HepG2 (cell line): ENCODE measurements around the gene NOL4L. TPM values are rescaled to one million over a fixed set of nuclear protein-coding genes. Genes with fewer than 3 reads are reported as not detected.
A peak's percentile ranks its signal among the peaks of the same experiment; 100 is the strongest.

Source experiments
- ATAC-seq: fragments of 200-7000 bp; cut with Tn5 transposase; 3 replicates; pipeline ENCODE4 v1.9.1; 2020; ENCODE audit warnings: mild to moderate bottlenecking, moderate library complexity
- BruUV-seq: library from RNA; stranded (reverse); fragments of 400-500 nt; replicated peaks from 2 replicates; lab custom pipeline; 2021; lab: Mats Ljungman, UMichigan
- CTCF ChIA-PET: fragments of 300-600 bp; formaldehyde crosslinking; extraction: SDS; loops from one replicate; lab custom pipeline; 2021; ENCODE audit warnings: low total read pairs, inconsistent platforms, low intra/inter-chr PET ratio; lab: Yijun Ruan, JAX
- POLR2A ChIA-PET: fragments of 350-600 bp; sonication (Branson Sonifier 250); formaldehyde crosslinking; loops from one replicate; lab custom pipeline; 2020; ENCODE audit warnings: antibody characterized with exemption, inconsistent platforms; lab: Yijun Ruan, JAX
- DNase-seq: peaks from one replicate; pipeline ENCODE4 v3.0.0-alpha.2; 2015; ENCODE audit warnings: low spot score
- FAIRE-seq: peaks from 3 replicates; lab custom pipeline; 2011; peaks lifted over from hg19 to GRCh38; lab: Jason Lieb, UNC
- H2AFZ ChIP-seq: one replicate; pipeline ENCODE4 v1.6.1; 2011; ENCODE audit warnings: low read length, inconsistent platforms
- H3K27ac ChIP-seq: fragments of 300-600 bp; 3 replicates; pipeline ENCODE4 v1.8.0; 2011; ENCODE audit warnings: mixed run types, mild to moderate bottlenecking, mixed read lengths, low read length, inconsistent platforms; ENCODE audit not compliant: insufficient read depth; ENCODE audit errors: extremely low read length
- H3K27me3 ChIP-seq, 2 experiments: fragments of 200-600 bp in 1 of 2; 2 replicates in 1 of 2; 3 replicates in 1 of 2; pipeline versions ENCODE4 v1.6.0 to v1.8.0; 2011; ENCODE audit warnings: low read length in 2 of 2, mild to moderate bottlenecking in 2 of 2, moderate library complexity in 2 of 2, inconsistent platforms in 1 of 2; ENCODE audit not compliant: insufficient read depth in 2 of 2, control insufficient read depth in 1 of 2
- H3K36me3 ChIP-seq, 2 experiments: fragments of 200-600 bp in 1 of 2; replicated peaks in 1 of 2; 2 replicates in 1 of 2; 3 replicates in 1 of 2; pipeline versions ENCODE4 v1.5.1 to v1.8.0; 2011; ENCODE audit warnings: low read length in 2 of 2, inconsistent platforms in 1 of 2; ENCODE audit not compliant: insufficient read depth in 2 of 2, control insufficient read depth in 1 of 2
- H3K4me1 ChIP-seq: 2 replicates; pipeline ENCODE4 v1.5.1; 2012; ENCODE audit warnings: low read length, inconsistent platforms; ENCODE audit not compliant: insufficient read depth
- H3K4me2 ChIP-seq: 2 replicates; pipeline ENCODE4 v1.6.0; 2011; ENCODE audit warnings: low read depth, low read length, inconsistent platforms
- H3K4me3 ChIP-seq, 3 experiments: fragments of 200-600 bp in 1 of 3; sonication (generic), shearing (Covaris generic) in 1 of 3; replicated peaks in 1 of 3; 2 replicates each; pipeline ENCODE4 v1.5.1; 2011 to 2016; ENCODE audit warnings: low read length in 3 of 3, inconsistent platforms in 2 of 3, low read depth in 2 of 3, mild to moderate bottlenecking in 2 of 3, control low read depth in 1 of 3, mixed read lengths in 1 of 3; ENCODE audit not compliant: insufficient read depth in 1 of 3
- H3K79me2 ChIP-seq: one replicate; pipeline ENCODE4 v1.6.1; 2011; ENCODE audit warnings: low read length, inconsistent platforms; ENCODE audit not compliant: insufficient read depth
- H3K9ac ChIP-seq: 2 replicates; pipeline ENCODE4 v1.6.0; 2011; ENCODE audit warnings: mild to moderate bottlenecking, low read depth, low read length, inconsistent platforms; ENCODE audit not compliant: insufficient read depth
- H3K9me3 ChIP-seq: 2 replicates; pipeline ENCODE4 v1.5.1; 2012; ENCODE audit warnings: mild to moderate bottlenecking, low read length
- H4K20me1 ChIP-seq: 2 replicates; pipeline ENCODE4 v1.6.0; 2011; ENCODE audit warnings: inconsistent platforms, mild to moderate bottlenecking, low read length, moderate library complexity; ENCODE audit not compliant: insufficient read depth
- BRD4 ChIP-seq: sonication (generic); formaldehyde crosslinking; IDR thresholded peaks from 2 replicates; pipeline ENCODE4 v1.4.0; 2020; ENCODE audit warnings: missing genetic modification reagents
- ETV5 ChIP-seq: IDR thresholded peaks from 2 replicates; pipeline ENCODE4 v1.6.1; 2018; ENCODE audit warnings: missing biosample characterization, missing genetic modification reagents, inconsistent platforms, borderline replicate concordance
- MXD4 ChIP-seq: IDR thresholded peaks from 2 replicates; pipeline ENCODE4 v1.6.1; 2016; ENCODE audit warnings: mild to moderate bottlenecking, missing biosample characterization, missing genetic modification reagents
- NFE2L1 ChIP-seq: sonication (generic); formaldehyde crosslinking; IDR thresholded peaks from 2 replicates; pipeline ENCODE4 v1.4.0; 2020; ENCODE audit warnings: missing genetic modification reagents, mild to moderate bottlenecking, borderline replicate concordance
- NONO ChIP-seq, 2 experiments: fragments of 450-650 bp in 1 of 2; sonication (generic) in 1 of 2; formaldehyde crosslinking in 1 of 2; IDR thresholded peaks in 1 of 2; conservative IDR thresholded peaks in 1 of 2; 2 replicates each; pipeline versions ENCODE4 v1.6.1 to v1.8.0; 2017 to 2022; ENCODE audit warnings: mild to moderate bottlenecking in 1 of 2, missing genetic modification reagents in 1 of 2, moderate library complexity in 1 of 2
- REPIN1 ChIP-seq: sonication (generic); formaldehyde crosslinking; IDR thresholded peaks from 2 replicates; pipeline ENCODE4 v1.8.0; 2022; ENCODE audit warnings: missing genetic modification reagents, low read depth, mild to moderate bottlenecking, borderline replicate concordance
- ZC3H13 ChIP-seq: sonication (generic); formaldehyde crosslinking; IDR thresholded peaks from 2 replicates; pipeline ENCODE4 v1.8.1; 2023; ENCODE audit warnings: mild to moderate bottlenecking, missing genetic modification reagents, moderate library complexity
- ZMYM2 ChIP-seq: sonication (generic); formaldehyde crosslinking; IDR thresholded peaks from 2 replicates; pipeline ENCODE4 v1.8.0; 2022; ENCODE audit warnings: mild to moderate bottlenecking, missing genetic modification reagents
- ZMYM3 ChIP-seq: sonication (generic); formaldehyde crosslinking; IDR thresholded peaks from 2 replicates; pipeline ENCODE4 v1.5.1; 2020; ENCODE audit warnings: mild to moderate bottlenecking, missing genetic modification reagents
- ZNF207 ChIP-seq: fragments of 450-650 bp; IDR thresholded peaks from 2 replicates; pipeline ENCODE4 v1.6.1; 2016; ENCODE audit warnings: antibody characterized with exemption, borderline replicate concordance
- ZNF549 ChIP-seq: sonication (generic); formaldehyde crosslinking; IDR thresholded peaks from 2 replicates; pipeline ENCODE4 v1.5.0; 2020; ENCODE audit warnings: missing genetic modification reagents
- ZNF710 ChIP-seq: sonication (generic); formaldehyde crosslinking; IDR thresholded peaks from 2 replicates; pipeline ENCODE4 v1.5.0; 2020; ENCODE audit warnings: mild to moderate bottlenecking, missing genetic modification reagents, borderline replicate concordance
- ZNF841 ChIP-seq: sonication (generic); formaldehyde crosslinking; IDR thresholded peaks from 2 replicates; pipeline ENCODE4 v1.8.1; 2023; ENCODE audit warnings: missing genetic modification reagents, borderline replicate concordance
- WGBS: methylation state at CpG from one replicate; pipeline ENCODE4 v1.1.6; 2017; ENCODE audit warnings: low lambda C conversion rate; 5-methylcytosine and 5-hydroxymethylcytosine counted together
- in situ Hi-C: cut with HindIII; loops from 2 replicates; pipeline ENCODE4 v1.10.0; 2017; ENCODE audit warnings: low pct_unique_long_range_greater_than_20kb; ENCODE audit not compliant: extremely low pct_ligation_motif_present
- intact Hi-C: fragments of 100-400 bp; cut with micrococcal nuclease; formaldehyde crosslinking; loops from one replicate; pipeline ENCODE4 v1.10.0; 2022; ENCODE audit not compliant: unreplicated experiment
- polyA plus RNA-seq, 8 experiments: library from polyadenylated mRNA; depleted of rRNA in 3 of 8; stranded (reverse) in 7 of 8; unstranded in 1 of 8; fragments of >200 nt; fragmentation: Illumina TruSeq in 4 of 8; extraction: Trizol in 4 of 8; gene quantifications; 2 replicates each; pipeline versions ENCODE4 v1.2.1 to v1.2.3, GENCODE V29; 2011 to 2016; ENCODE audit warnings: low read depth in 4 of 8, missing spikeins in 1 of 8, mixed read lengths in 1 of 8; ENCODE audit not compliant: insufficient read depth in 1 of 8
- total RNA-seq, 5 experiments: library from RNA; depleted of rRNA; stranded (reverse); fragments of >200 nt; fragmentation: Illumina TruSeq; extraction: Trizol; gene quantifications; 2 replicates each; pipeline ENCODE4 v1.2.3, GENCODE V29; 2016; ENCODE audit warnings: low read depth in 1 of 5
- TF ChIP-seq, protein P1 (sequence below): sonication (generic); formaldehyde crosslinking; IDR thresholded peaks from 2 replicates; pipeline ENCODE4 v1.4.0; 2020; ENCODE audit warnings: missing genetic modification reagents, mild to moderate bottlenecking, borderline replicate concordance
- TF ChIP-seq, protein P2 (sequence below): sonication (generic); formaldehyde crosslinking; IDR thresholded peaks from 2 replicates; pipeline ENCODE4 v1.5.1; 2020; ENCODE audit warnings: mild to moderate bottlenecking, missing genetic modification reagents, moderate library complexity
- TF ChIP-seq, protein P3 (sequence below): sonication (generic); formaldehyde crosslinking; IDR thresholded peaks from 2 replicates; pipeline ENCODE4 v1.8.1; 2023; ENCODE audit warnings: missing genetic modification reagents, mild to moderate bottlenecking, borderline replicate concordance

The NOL4L gene
- total and polyA plus RNA-seq, 2 of the 13 experiments (the other 11 are each of a cell fraction or from before 2014, with no cell fraction given) = 16.6 to 35.4 TPM

- ATAC-seq = peak; percentile 5; the same call in 1 of the 3 replicates
- BruUV-seq = no TSS peak
- POLR2A ChIA-PET = no interaction called here
- TF ChIP-seq NFE2L1 (no peak), ZC3H13 (no peak), NONO (IDR thresholded peaks at IDR 0.05) (no peak), NONO (CRISPR knock-in tag; conservative IDR thresholded peaks at IDR 0.05) (0 out of 2 replicates have a peak, but pooled peaks have one; percentile 26), ZNF549 (CRISPR knock-in tag) (no peak), REPIN1 (CRISPR knock-in tag) (no peak), MXD4 (CRISPR knock-in tag) (no peak), ETV5 (CRISPR knock-in tag) (no peak), ZNF207 (no peak), BRD4 (CRISPR knock-in tag) (0 out of 2 replicates have a peak, but pooled peaks have one; percentile 22), ZMYM2 (0 out of 2 replicates have a peak, but pooled peaks have one; percentile 33), ZNF710 (no peak), ZNF841 (CRISPR knock-in tag) (0 out of 2 replicates have a peak, but pooled peaks have one; percentile 32), ZMYM3 (CRISPR knock-in tag) (peak; percentile 86)
- TF ChIP-seq, protein P1, sequence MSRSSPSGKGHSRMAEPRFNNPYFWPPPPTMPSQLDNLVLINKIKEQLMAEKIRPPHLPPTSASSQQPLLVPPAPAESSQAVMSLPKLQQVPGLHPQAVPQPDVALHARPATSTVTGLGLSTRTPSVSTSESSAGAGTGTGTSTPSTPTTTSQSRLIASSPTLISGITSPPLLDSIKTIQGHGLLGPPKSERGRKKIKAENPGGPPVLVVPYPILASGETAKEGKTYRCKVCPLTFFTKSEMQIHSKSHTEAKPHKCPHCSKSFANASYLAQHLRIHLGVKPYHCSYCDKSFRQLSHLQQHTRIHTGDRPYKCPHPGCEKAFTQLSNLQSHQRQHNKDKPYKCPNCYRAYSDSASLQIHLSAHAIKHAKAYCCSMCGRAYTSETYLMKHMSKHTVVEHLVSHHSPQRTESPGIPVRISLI = 0 out of 2 replicates have a peak, but pooled peaks have one; percentile 49
- TF ChIP-seq, protein P2, sequence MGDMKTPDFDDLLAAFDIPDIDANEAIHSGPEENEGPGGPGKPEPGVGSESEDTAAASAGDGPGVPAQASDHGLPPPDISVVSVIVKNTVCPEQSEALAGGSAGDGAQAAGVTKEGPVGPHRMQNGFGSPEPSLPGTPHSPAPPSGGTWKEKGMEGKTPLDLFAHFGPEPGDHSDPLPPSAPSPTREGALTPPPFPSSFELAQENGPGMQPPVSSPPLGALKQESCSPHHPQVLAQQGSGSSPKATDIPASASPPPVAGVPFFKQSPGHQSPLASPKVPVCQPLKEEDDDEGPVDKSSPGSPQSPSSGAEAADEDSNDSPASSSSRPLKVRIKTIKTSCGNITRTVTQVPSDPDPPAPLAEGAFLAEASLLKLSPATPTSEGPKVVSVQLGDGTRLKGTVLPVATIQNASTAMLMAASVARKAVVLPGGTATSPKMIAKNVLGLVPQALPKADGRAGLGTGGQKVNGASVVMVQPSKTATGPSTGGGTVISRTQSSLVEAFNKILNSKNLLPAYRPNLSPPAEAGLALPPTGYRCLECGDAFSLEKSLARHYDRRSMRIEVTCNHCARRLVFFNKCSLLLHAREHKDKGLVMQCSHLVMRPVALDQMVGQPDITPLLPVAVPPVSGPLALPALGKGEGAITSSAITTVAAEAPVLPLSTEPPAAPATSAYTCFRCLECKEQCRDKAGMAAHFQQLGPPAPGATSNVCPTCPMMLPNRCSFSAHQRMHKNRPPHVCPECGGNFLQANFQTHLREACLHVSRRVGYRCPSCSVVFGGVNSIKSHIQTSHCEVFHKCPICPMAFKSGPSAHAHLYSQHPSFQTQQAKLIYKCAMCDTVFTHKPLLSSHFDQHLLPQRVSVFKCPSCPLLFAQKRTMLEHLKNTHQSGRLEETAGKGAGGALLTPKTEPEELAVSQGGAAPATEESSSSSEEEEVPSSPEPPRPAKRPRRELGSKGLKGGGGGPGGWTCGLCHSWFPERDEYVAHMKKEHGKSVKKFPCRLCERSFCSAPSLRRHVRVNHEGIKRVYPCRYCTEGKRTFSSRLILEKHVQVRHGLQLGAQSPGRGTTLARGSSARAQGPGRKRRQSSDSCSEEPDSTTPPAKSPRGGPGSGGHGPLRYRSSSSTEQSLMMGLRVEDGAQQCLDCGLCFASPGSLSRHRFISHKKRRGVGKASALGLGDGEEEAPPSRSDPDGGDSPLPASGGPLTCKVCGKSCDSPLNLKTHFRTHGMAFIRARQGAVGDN (CRISPR knock-in tag) = peak; percentile 26
- TF ChIP-seq, protein P3, sequence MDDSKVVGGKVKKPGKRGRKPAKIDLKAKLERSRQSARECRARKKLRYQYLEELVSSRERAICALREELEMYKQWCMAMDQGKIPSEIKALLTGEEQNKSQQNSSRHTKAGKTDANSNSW = no peak
Measured at GRCh38 chr20:32621891-32622584, 36.9 kb upstream of the NOL4L start.

More at GRCh38 chr20:32621891-32622584, 36.9 kb upstream of the NOL4L start:
- Histone ChIP-seq H3K27ac (no peak overlapping the region), H3K27me3 (peaks cover 0 to 52% of the 10 kb centered on the region in 2 experiments; a peak in 3 of 5 replicates), H4K20me1 (no peaks in the 10 kb centered on the region), H3K4me3 (no peak overlapping the region; a peak in 1 of 6 replicates), H3K4me1 (peaks cover 27% of the 10 kb centered on the region), H3K36me3 (no peaks in the 10 kb centered on the region), H3K4me2 (no peak overlapping the region), H2AFZ (no peak overlapping the region), H3K9me3 (no peaks in the 10 kb centered on the region), H3K9ac (no peak overlapping the region), H3K79me2 (no peaks in the 10 kb centered on the region)
- CTCF ChIA-PET = no interaction called here
- in situ Hi-C loops = no loop called here
- FAIRE-seq (no peak), DNase-seq (no peak)
- intact Hi-C loops = no loop called here
- 53% methylated on average over 16 of the region's 16 CpGs for WGBS
